ENCODE data around the gene DFFA.
A peak's percentile ranks its signal among the peaks of the same experiment; 100 is the strongest.

- peak; percentile 67 for TF ChIP-seq POLR2A (IDR thresholded peaks at IDR 0.05; ENCODE audit: low read depth, low read length)
- TF ChIP-seq POLR2AphosphoS5 (IDR thresholded peaks at IDR 0.05; ENCODE audit: low read depth, low read length): peak; percentile 66
These were observed 41.9 kb downstream of the DFFA start, which contains the start of gene CENPS for GRCh38 chr1:10430216-10431069.

Data from GM12892 (cell line).